HL-60 (cell line): ENCODE measurements around the gene FNDC3B.

Experiments
- POLR2AphosphoS5 ChIP-seq: IDR thresholded peaks from 2 replicates; pipeline ENCODE4 v1.6.1; 2012; ENCODE audit warnings: low read depth
- TF ChIP-seq, protein P1 (sequence below): IDR thresholded peaks from one replicate; pipeline ENCODE4 v1.5.1; 2011; ENCODE audit warnings: low read length, control low read depth, inconsistent platforms; ENCODE audit not compliant: insufficient read depth

GRCh38 chr3:172370419-172370818 is 331.0 kb downstream of the FNDC3B start:
- TF ChIP-seq, protein P1, sequence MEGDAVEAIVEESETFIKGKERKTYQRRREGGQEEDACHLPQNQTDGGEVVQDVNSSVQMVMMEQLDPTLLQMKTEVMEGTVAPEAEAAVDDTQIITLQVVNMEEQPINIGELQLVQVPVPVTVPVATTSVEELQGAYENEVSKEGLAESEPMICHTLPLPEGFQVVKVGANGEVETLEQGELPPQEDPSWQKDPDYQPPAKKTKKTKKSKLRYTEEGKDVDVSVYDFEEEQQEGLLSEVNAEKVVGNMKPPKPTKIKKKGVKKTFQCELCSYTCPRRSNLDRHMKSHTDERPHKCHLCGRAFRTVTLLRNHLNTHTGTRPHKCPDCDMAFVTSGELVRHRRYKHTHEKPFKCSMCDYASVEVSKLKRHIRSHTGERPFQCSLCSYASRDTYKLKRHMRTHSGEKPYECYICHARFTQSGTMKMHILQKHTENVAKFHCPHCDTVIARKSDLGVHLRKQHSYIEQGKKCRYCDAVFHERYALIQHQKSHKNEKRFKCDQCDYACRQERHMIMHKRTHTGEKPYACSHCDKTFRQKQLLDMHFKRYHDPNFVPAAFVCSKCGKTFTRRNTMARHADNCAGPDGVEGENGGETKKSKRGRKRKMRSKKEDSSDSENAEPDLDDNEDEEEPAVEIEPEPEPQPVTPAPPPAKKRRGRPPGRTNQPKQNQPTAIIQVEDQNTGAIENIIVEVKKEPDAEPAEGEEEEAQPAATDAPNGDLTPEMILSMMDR: no peak
- TF ChIP-seq POLR2AphosphoS5: no peak
